Tibial artery (tissue), 4 donors: ENCODE measurements around the gene KCNJ16.

Experiments
- DNase-seq, 2 donors: peaks; one replicate each; pipeline ENCODE4 v3.0.0-alpha.2; 2019
- H3K27ac ChIP-seq, 2 donors: fragments of 200-600 bp; sonication (generic) in 1 of 2; 1 replicate in 1 of 2; 2 replicates in 1 of 2; pipeline ENCODE4 v1.5.1; 2018 to 2019; ENCODE audit warnings: mild to moderate bottlenecking in 1 of 2
- H3K27me3 ChIP-seq, 2 donors: fragments of 200-600 bp; sonication (generic) in 1 of 2; one replicate each; pipeline versions ENCODE4 v1.5.1 to v1.6.0; 2016 to 2019
- H3K36me3 ChIP-seq, 3 donors: fragments of 200-600 bp; sonication (generic) in 2 of 3; one replicate each; pipeline ENCODE4 v1.5.1; 2016 to 2019; ENCODE audit warnings: mild to moderate bottlenecking in 2 of 3
- H3K4me1 ChIP-seq, 4 donors: fragments of 200-600 bp; sonication (generic) in 2 of 4; 1 replicate in 3 of 4; 2 replicates in 1 of 4; pipeline ENCODE4 v1.5.1; 2016 to 2019
- H3K4me3 ChIP-seq, 2 donors: fragments of 200-600 bp; sonication (generic) in 1 of 2; 1 replicate in 1 of 2; 2 replicates in 1 of 2; pipeline ENCODE4 v1.5.1; 2018 to 2019; ENCODE audit warnings: mild to moderate bottlenecking in 2 of 2
- H3K9me3 ChIP-seq, 3 donors: fragments of 200-600 bp; sonication (generic) in 1 of 3; one replicate each; pipeline ENCODE4 v1.5.1; 2016 to 2019
- CTCF ChIP-seq, 2 experiments: fragments of 200-600 bp in 1 of 2; fragments of 450-650 bp in 1 of 2; IDR thresholded peaks; one replicate each; pipeline ENCODE4 v1.5.1; 2017 to 2019; ENCODE audit warnings: antibody characterized with exemption in 2 of 2, mild to moderate bottlenecking in 1 of 2, moderate library complexity in 1 of 2
- intact Hi-C: fragments of 100-400 bp; cut with DNase I; formaldehyde crosslinking; loops from one replicate; pipeline ENCODE4 v1.15.0; 2023; ENCODE audit warnings: low total_unique reads

The KCNJ16 gene

GRCh38 chr17:70111201-70111600, 36.2 kb downstream of the KCNJ16 start:
- no peak for DNase-seq
- Histone ChIP-seq H3K4me1 (peaks cover 0 to 21% (median 6%) of the 10 kb centered on the region in 4 donors), H3K27me3 (no peaks in the 10 kb centered on the region), H3K36me3 (no peaks in the 10 kb centered on the region), H3K4me3 (no peak overlapping the region), H3K9me3 (no peaks in the 10 kb centered on the region), H3K27ac (no peak overlapping the region)
- no peak for TF ChIP-seq CTCF (IDR thresholded peaks at IDR 0.05)
- intact Hi-C loops, result no loop called here

GRCh38 chr17:70114405-70114804, 39.4 kb downstream of the KCNJ16 start:
- H3K4me3 ChIP-seq, result no peak overlapping the region
- TF ChIP-seq CTCF (IDR thresholded peaks at IDR 0.05), result no peak
- no peak for DNase-seq
- H3K4me1 ChIP-seq, result peaks cover 0 to 12% (median 3%) of the 10 kb centered on the region in 4 donors
- intact Hi-C loops, result no loop called here
- peaks cover 0 to 8% (median 2%) of the 10 kb centered on the region in 3 donors for H3K9me3 ChIP-seq
- no peaks in the 10 kb centered on the region for H3K27me3 ChIP-seq
- no peak overlapping the region for H3K27ac ChIP-seq
- H3K36me3 ChIP-seq, result no peaks in the 10 kb centered on the region

GRCh38 chr17:70115126-70115525, 40.1 kb downstream of the KCNJ16 start:
- no peak for DNase-seq
- Histone ChIP-seq H3K9me3 (peaks cover 0 to 12% (median 4%) of the 10 kb centered on the region in 3 donors), H3K36me3 (no peaks in the 10 kb centered on the region), H3K4me1 (peaks cover 0 to 6% (median under 1%) of the 10 kb centered on the region in 4 donors), H3K27me3 (no peaks in the 10 kb centered on the region), H3K27ac (no peak overlapping the region), H3K4me3 (no peak overlapping the region)
- intact Hi-C loops, result no loop called here
- no peak for TF ChIP-seq CTCF (IDR thresholded peaks at IDR 0.05)

GRCh38 chr17:70116919-70117318, 41.9 kb downstream of the KCNJ16 start:
- Histone ChIP-seq H3K36me3 (no peaks in the 10 kb centered on the region), H3K4me1 (no peaks in the 10 kb centered on the region), H3K27me3 (no peaks in the 10 kb centered on the region), H3K4me3 (no peak overlapping the region), H3K27ac (no peak overlapping the region), H3K9me3 (peaks cover 0 to 12% (median 4%) of the 10 kb centered on the region in 3 donors)
- intact Hi-C loops, result no loop called here
- no peak for TF ChIP-seq CTCF (IDR thresholded peaks at IDR 0.05)
- DNase-seq, result no peak

GRCh38 chr17:70119545-70119944, 44.5 kb downstream of the KCNJ16 start:
- no peak for TF ChIP-seq CTCF (IDR thresholded peaks at IDR 0.05)
- no peaks in the 10 kb centered on the region for H3K36me3 ChIP-seq
- no peak overlapping the region for H3K27ac ChIP-seq
- intact Hi-C loops, result no loop called here
- DNase-seq, result no peak
- no peaks in the 10 kb centered on the region for H3K27me3 ChIP-seq
- no peak overlapping the region for H3K4me3 ChIP-seq
- no peaks in the 10 kb centered on the region for H3K4me1 ChIP-seq
- H3K9me3 ChIP-seq, result peaks cover 0 to 12% (median 4%) of the 10 kb centered on the region in 3 donors

GRCh38 chr17:70119983-70120382, 45.0 kb downstream of the KCNJ16 start:
- Histone ChIP-seq H3K27me3 (no peaks in the 10 kb centered on the region), H3K27ac (no peak overlapping the region), H3K4me1 (no peaks in the 10 kb centered on the region), H3K4me3 (no peak overlapping the region), H3K36me3 (no peaks in the 10 kb centered on the region), H3K9me3 (peaks cover 0 to 12% (median 4%) of the 10 kb centered on the region in 3 donors)
- TF ChIP-seq CTCF (IDR thresholded peaks at IDR 0.05), result no peak
- intact Hi-C loops, result no loop called here
- no peak for DNase-seq
